ENCODE measurements around the gene SYNE2. TPM values are rescaled to one million over a fixed set of nuclear protein-coding genes. Genes with fewer than 3 reads are reported as not detected.

The SYNE2 gene
- total and polyA plus RNA-seq, 2 of the 8 experiments (the other 6 are each of a cell fraction or from before 2014, with no cell fraction given) = 32.6 to 46.1 TPM

- Histone ChIP-seq H4K8ac (ENCODE audit: extremely low read depth, insufficient read depth, low read length) (no peak overlapping the region), H2BK5ac (ENCODE audit: low read depth, low read length) (no peak overlapping the region), H2BK120ac (replicated peaks; ENCODE audit: low read depth, low read length) (no peak overlapping the region), H3K23me2 (ENCODE audit: low read depth, low read length) (no peaks in the 10 kb centered on the region), H4K91ac (replicated peaks; ENCODE audit: insufficient read length, low read length) (no peak overlapping the region), H3K36me3 (ENCODE audit: control insufficient read depth in 2 of 4, insufficient read depth in 4 of 4, low read length in 3 of 4) (peaks cover 0 to 10% (median under 1%) of the 10 kb centered on the region in 4 experiments; a peak in 2 of 8 replicates), H2BK12ac (ENCODE audit: low read depth, low read length) (no peak overlapping the region), H4K20me1 (replicated peaks in 1 of 2; ENCODE audit: control insufficient read depth in 1 of 2, insufficient read depth in 2 of 2, low read length in 2 of 2) (no peaks in the 10 kb centered on the region), H2BK15ac (ENCODE audit: low read length) (no peak overlapping the region), H3K23ac (ENCODE audit: insufficient read length) (no peak overlapping the region), H3K14ac (ENCODE audit: insufficient read length) (no peak overlapping the region), H3K79me2 (ENCODE audit: control insufficient read depth in 1 of 2, insufficient read depth in 2 of 2, low read length in 2 of 2) (no peaks in the 10 kb centered on the region), H3K9ac (replicated peaks in 1 of 4; ENCODE audit: extremely low read depth in 1 of 4, low read depth in 3 of 4, low read length in 3 of 4) (no peak overlapping the region), H3K27me3 (replicated peaks in 1 of 4; ENCODE audit: control insufficient read depth in 3 of 4, extremely low read depth in 1 of 4, insufficient read depth in 3 of 4, low read length in 3 of 4) (no peaks in the 10 kb centered on the region), H3K4me3 (ENCODE audit: extremely low read depth in 1 of 4, insufficient read depth in 2 of 4, low read depth in 3 of 4, low read length in 4 of 4) (no peak overlapping the region), H4K5ac (ENCODE audit: insufficient read length, low read depth, low read length) (no peak overlapping the region), H3K18ac (ENCODE audit: extremely low read depth, low read length) (no peak overlapping the region), H3K56ac (replicated peaks; ENCODE audit: insufficient read length, low read depth, low read length) (no peak overlapping the region), H2AFZ (ENCODE audit: low read length) (no peak overlapping the region), H3K9me3 (ENCODE audit: insufficient read depth in 2 of 2, low read depth in 1 of 2, low read length in 1 of 2) (no peaks in the 10 kb centered on the region), H3K4ac (replicated peaks; ENCODE audit: insufficient read length, low read depth, low read length) (no peak overlapping the region), H3K4me1 (replicated peaks in 1 of 4; ENCODE audit: control insufficient read depth in 3 of 4, insufficient read depth in 4 of 4, low read length in 3 of 4) (peaks cover 0 to 8% (median 3%) of the 10 kb centered on the region in 4 experiments; a peak in 4 of 7 replicates), H3K27ac (ENCODE audit: low read depth, low read length) (no peak overlapping the region), H3K79me1 (ENCODE audit: low read depth, low read length) (no peaks in the 10 kb centered on the region), H2AK5ac (ENCODE audit: low read depth, low read length) (no peak overlapping the region), H3K4me2 (ENCODE audit: insufficient read depth in 1 of 2, low read depth in 2 of 2, low read length in 2 of 2) (no peak overlapping the region), H2BK20ac (ENCODE audit: low read length) (no peak overlapping the region)
- ChIA-PET CTCF (ENCODE audit: partially characterized antibody) (interaction anchor here (0.5 kb wide), 1 partner anchor 667 kb away, joined by 3 read pairs; no protein-coding TSS in a partner anchor), POLR2A (ENCODE audit: partially characterized antibody) (no interaction called here)
- DNase-seq (ENCODE audit: low read depth in 1 of 2, low spot score in 2 of 2) (no peak), FAIRE-seq (no peak)
- 87% methylated on average over 2 of the region's 2 CpGs; no CpG with 5 or more reads in 1 of the 2 experiments for WGBS, 2 experiments (ENCODE audit: extremely low coverage in 1 of 2, insufficient coverage in 1 of 2, insufficient read length in 1 of 2, insufficient replicate concordance in 2 of 2, low coverage in 1 of 2, low lambda C conversion rate in 2 of 2, missing lambda C conversion rate in 1 of 2)
- TF ChIP-seq SIRT6 (IDR thresholded peaks at IDR 0.05; ENCODE audit: low read length) (no peak), RXRA (IDR thresholded peaks at IDR 0.05; ENCODE audit: insufficient read depth, low read depth, low read length) (no peak), CBX8 (IDR thresholded peaks at IDR 0.05; ENCODE audit: borderline replicate concordance, low read depth, low read length) (no peak), ATF2 (IDR thresholded peaks at IDR 0.05; ENCODE audit: low read length) (no peak), JUND (IDR thresholded peaks at IDR 0.05; ENCODE audit: low read length) (no peak), SRF (IDR thresholded peaks at IDR 0.05; ENCODE audit: low read depth, low read length) (no peak), RAD21 (IDR thresholded peaks at IDR 0.05 in 1 of 2, conservative IDR thresholded peaks at IDR 0.05 in 1 of 2; ENCODE audit: low read depth in 2 of 2, low read length in 2 of 2) (no peak), TEAD4 (IDR thresholded peaks at IDR 0.05; ENCODE audit: low read depth, low read length) (no peak), SIN3A (conservative IDR thresholded peaks at IDR 0.05 in 1 of 2, IDR thresholded peaks at IDR 0.05 in 1 of 2; ENCODE audit: low read depth in 1 of 2, low read length in 2 of 2) (no peak), RBBP5 (IDR thresholded peaks at IDR 0.05; ENCODE audit: borderline replicate concordance, low read depth, low read length) (no peak), HDAC2 (IDR thresholded peaks at IDR 0.05; ENCODE audit: borderline replicate concordance in 1 of 2, low read depth in 2 of 2, low read length in 2 of 2) (no peak)
Observed at GRCh38 chr14:63964113-63964512, 111.3 kb downstream of the SYNE2 start.

Data from H1 (cell line).